ENCODE results near the gene DOK5. TPM values are rescaled to one million over a fixed set of nuclear protein-coding genes. Genes with fewer than 3 reads are reported as not detected.
A peak's percentile ranks its signal among the peaks of the same experiment; 100 is the strongest.

DOK5 gene
- total and polyA plus RNA-seq, 2 of the 8 experiments (the other 6 are each of a cell fraction or from before 2014, with no cell fraction given): 8.9 to 15.0 TPM

DNA sequence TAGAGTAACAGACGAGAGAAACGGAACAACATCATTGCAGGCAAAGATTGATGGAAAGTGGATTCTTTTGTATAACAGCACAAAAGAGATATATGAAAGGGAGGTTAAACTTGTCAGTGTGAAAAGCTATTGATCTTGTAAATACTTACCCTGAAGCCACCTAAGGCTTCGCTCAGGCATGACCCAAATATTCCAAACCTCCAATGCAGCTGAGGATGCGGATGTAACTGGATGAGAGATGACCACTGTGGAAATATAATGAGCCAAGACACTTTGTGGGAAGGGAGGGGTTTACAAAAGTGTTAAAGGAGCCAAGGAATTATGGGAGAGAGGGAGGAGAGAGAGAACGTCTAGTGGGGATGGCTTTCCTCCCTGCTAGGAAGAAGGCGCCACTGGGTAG is 112.0 kb downstream of the DOK5 start:
- Histone ChIP-seq H2BK20ac (ENCODE audit: low read length) (no peak overlapping the region), H3K14ac (ENCODE audit: insufficient read length) (no peak overlapping the region), H4K91ac (replicated peaks; ENCODE audit: insufficient read length, low read length) (no peak overlapping the region), H2BK5ac (ENCODE audit: low read depth, low read length) (no peak overlapping the region), H2BK15ac (ENCODE audit: low read length) (no peak overlapping the region), H3K9me3 (ENCODE audit: insufficient read depth in 2 of 2, low read depth in 1 of 2, low read length in 1 of 2) (no peaks in the 10 kb centered on the region; a peak in 1 of 4 replicates), H3K9ac (replicated peaks in 1 of 4; ENCODE audit: extremely low read depth in 1 of 4, low read depth in 3 of 4, low read length in 3 of 4) (no peak overlapping the region), H4K5ac (ENCODE audit: insufficient read length, low read depth, low read length) (no peak overlapping the region), H3K27ac (ENCODE audit: low read depth, low read length) (no peak overlapping the region), H4K8ac (ENCODE audit: extremely low read depth, insufficient read depth, low read length) (peak overlapping the region; percentile 39; the same call in 1 of the 2 replicates), H3K4me3 (ENCODE audit: extremely low read depth in 1 of 4, insufficient read depth in 2 of 4, low read depth in 3 of 4, low read length in 4 of 4) (no peak overlapping the region), H3K27me3 (replicated peaks in 1 of 4; ENCODE audit: control insufficient read depth in 3 of 4, extremely low read depth in 1 of 4, insufficient read depth in 3 of 4, low read length in 3 of 4) (no peaks in the 10 kb centered on the region), H2AFZ (ENCODE audit: low read length) (no peak overlapping the region), H3K4ac (replicated peaks; ENCODE audit: insufficient read length, low read depth, low read length) (no peak overlapping the region), H3K23me2 (ENCODE audit: low read depth, low read length) (no peaks in the 10 kb centered on the region), H2BK12ac (ENCODE audit: low read depth, low read length) (no peak overlapping the region), H2AK5ac (ENCODE audit: low read depth, low read length) (no peak overlapping the region), H3K79me1 (ENCODE audit: low read depth, low read length) (no peaks in the 10 kb centered on the region), H4K20me1 (replicated peaks in 1 of 2; ENCODE audit: control insufficient read depth in 1 of 2, insufficient read depth in 2 of 2, low read length in 2 of 2) (no peaks in the 10 kb centered on the region), H3K18ac (ENCODE audit: extremely low read depth, low read length) (no peak overlapping the region), H3K4me1 (replicated peaks in 1 of 4; ENCODE audit: control insufficient read depth in 3 of 4, insufficient read depth in 4 of 4, low read length in 3 of 4) (no peaks in the 10 kb centered on the region), H2BK120ac (replicated peaks; ENCODE audit: low read depth, low read length) (no peak overlapping the region), H3K4me2 (ENCODE audit: insufficient read depth in 1 of 2, low read depth in 2 of 2, low read length in 2 of 2) (no peak overlapping the region), H3K79me2 (ENCODE audit: control insufficient read depth in 1 of 2, insufficient read depth in 2 of 2, low read length in 2 of 2) (no peaks in the 10 kb centered on the region), H3K56ac (replicated peaks; ENCODE audit: insufficient read length, low read depth, low read length) (no peak overlapping the region), H3K36me3 (ENCODE audit: control insufficient read depth in 2 of 4, insufficient read depth in 4 of 4, low read length in 3 of 4) (no peaks in the 10 kb centered on the region), H3K23ac (ENCODE audit: insufficient read length) (no peak overlapping the region)
- DNase-seq (ENCODE audit: low read depth in 1 of 2, low spot score in 2 of 2) (no peak), FAIRE-seq (no peak)
- CTCF ChIA-PET (ENCODE audit: partially characterized antibody): interaction anchor here (0.9 to 1.0 kb wide), 2 partner anchors 11 to 13 kb away, joined by 3 to 4 read pairs; no protein-coding TSS in a partner anchor
- 93% methylated on average over 6 of the region's 6 CpGs; no CpG with 5 or more reads in 1 of the 2 experiments for WGBS, 2 experiments (ENCODE audit: extremely low coverage in 1 of 2, insufficient coverage in 1 of 2, insufficient read length in 1 of 2, insufficient replicate concordance in 2 of 2, low coverage in 1 of 2, low lambda C conversion rate in 2 of 2, missing lambda C conversion rate in 1 of 2)
- POLR2A ChIA-PET (ENCODE audit: partially characterized antibody): no interaction called here
- no peak for TF ChIP-seq EZH2 (IDR thresholded peaks at IDR 0.05; ENCODE audit: low read depth, low read length, severe bottlenecking)
